GM12878 (cell line): Measurements from ENCODE around the gene SERPINB13. TPM values are rescaled to one million over a fixed set of nuclear protein-coding genes. Genes with fewer than 3 reads are reported as not detected.

Experiments used
- ATAC-seq: fragments of 200-7000 bp; cut with Tn5 transposase; 3 replicates; pipeline ENCODE4 v1.9.1; 2020; ENCODE audit warnings: mild to moderate bottlenecking, moderate library complexity
- BruUV-seq: library from RNA; stranded (reverse); fragments of 400-500 nt; replicated peaks from 2 replicates; lab custom pipeline; 2021; lab: Mats Ljungman, UMichigan
- CTCF ChIA-PET: fragments of 300-600 bp; sonication (Branson Sonifier 250); formaldehyde crosslinking; extraction: SDS; loops from one replicate; lab custom pipeline; 2021; ENCODE audit warnings: inconsistent platforms; lab: Yijun Ruan, JAX
- POLR2A ChIA-PET: fragments of 350-600 bp; formaldehyde crosslinking; extraction: SDS; loops from one replicate; lab custom pipeline; 2021; ENCODE audit warnings: inconsistent platforms; lab: Charles Lee
- RAD21 ChIA-PET: fragments of 300-600 bp; sonication (Branson Sonifier 250); formaldehyde crosslinking; loops from one replicate; lab custom pipeline; 2023; ENCODE audit warnings: antibody characterized with exemption; ENCODE audit not compliant: unreplicated experiment; lab: Charles Lee
- SMC1A ChIA-PET: fragments of 300-600 bp; sonication (Branson Sonifier 250); formaldehyde crosslinking; loops from one replicate; lab custom pipeline; 2023; ENCODE audit not compliant: unreplicated experiment, uncharacterized antibody; lab: Charles Lee
- DNase-seq: peaks from one replicate; pipeline ENCODE4 v3.0.0-alpha.2; 2011; ENCODE audit warnings: low read depth, low spot score
- FAIRE-seq: peaks from 3 replicates; lab custom pipeline; 2011; peaks lifted over from hg19 to GRCh38; lab: Jason Lieb, UNC
- H2AFZ ChIP-seq: 2 replicates; pipeline ENCODE4 v1.6.0; 2011; ENCODE audit warnings: low read depth, low read length, control low read depth; ENCODE audit not compliant: control insufficient read depth
- H3K27ac ChIP-seq: 2 replicates; pipeline ENCODE4 v1.5.1; 2011; ENCODE audit warnings: control low read depth; ENCODE audit not compliant: control insufficient read depth, insufficient read depth
- H3K27me3 ChIP-seq, 2 experiments: replicated peaks in 1 of 2; 2 replicates each; pipeline versions ENCODE4 v1.6.0 to v1.6.1; 2011; ENCODE audit warnings: low read length in 1 of 2; ENCODE audit not compliant: control insufficient read depth in 2 of 2, insufficient read depth in 2 of 2
- H3K36me3 ChIP-seq, 2 experiments: 2 replicates each; pipeline ENCODE4 v1.5.1; 2011; ENCODE audit warnings: low read length in 1 of 2; ENCODE audit not compliant: control insufficient read depth in 2 of 2, insufficient read depth in 2 of 2
- H3K4me1 ChIP-seq: 2 replicates; pipeline ENCODE4 v1.6.1; 2011; ENCODE audit warnings: mild to moderate bottlenecking, low read length, moderate library complexity, mixed read lengths; ENCODE audit not compliant: control insufficient read depth, insufficient read depth
- H3K4me2 ChIP-seq: 2 replicates; pipeline ENCODE4 v1.6.0; 2011; ENCODE audit warnings: control low read depth; ENCODE audit not compliant: control insufficient read depth, insufficient read depth
- H3K4me3 ChIP-seq: fragments of 200-600 bp; sonication (generic); 2 replicates; pipeline ENCODE4 v1.5.1; 2016
- H3K79me2 ChIP-seq: 2 replicates; pipeline ENCODE4 v1.6.0; 2011; ENCODE audit warnings: low read length; ENCODE audit not compliant: control insufficient read depth, insufficient read depth
- H3K9ac ChIP-seq: 2 replicates; pipeline ENCODE4 v1.8.0; 2011; ENCODE audit warnings: low read length, control low read depth, mixed read lengths; ENCODE audit not compliant: control insufficient read depth, insufficient read depth
- H3K9me3 ChIP-seq: replicated peaks from 3 replicates; pipeline ENCODE4 v1.5.1; 2011; ENCODE audit warnings: mild to moderate bottlenecking, low read length; ENCODE audit not compliant: control insufficient read depth, insufficient read depth
- H4K20me1 ChIP-seq: 2 replicates; pipeline ENCODE4 v1.6.0; 2011; ENCODE audit not compliant: control insufficient read depth, insufficient read depth
- BCL11A ChIP-seq: IDR thresholded peaks from 2 replicates; pipeline ENCODE4 v1.6.1; 2011; ENCODE audit warnings: low read depth, low read length
- CEBPB ChIP-seq, 2 experiments: fragments of 150-350 bp in 1 of 2; IDR thresholded peaks; 2 replicates each; pipeline ENCODE4 v1.6.1; 2012 to 2014; ENCODE audit warnings: low read depth in 2 of 2, low read length in 2 of 2, borderline replicate concordance in 1 of 2, inconsistent platforms in 1 of 2
- CREB1 ChIP-seq: IDR thresholded peaks from 2 replicates; pipeline ENCODE4 v1.6.1; 2012; ENCODE audit warnings: low read depth, mild to moderate bottlenecking, inconsistent platforms
- FOXM1 ChIP-seq: IDR thresholded peaks from 2 replicates; pipeline ENCODE4 v1.6.1; 2012; ENCODE audit warnings: low read depth, mild to moderate bottlenecking, inconsistent platforms, low read length, moderate library complexity
- IRF4 ChIP-seq: IDR thresholded peaks from 2 replicates; pipeline ENCODE4 v1.6.1; 2011; ENCODE audit warnings: low read depth, low read length
- JUNB ChIP-seq: IDR thresholded peaks from 2 replicates; pipeline ENCODE4 v1.6.1; 2016; ENCODE audit warnings: antibody characterized with exemption, mild to moderate bottlenecking
- MTA2 ChIP-seq: fragments of 450-650 bp; IDR thresholded peaks from 2 replicates; pipeline ENCODE4 v1.6.1; 2016; ENCODE audit warnings: low read depth, mild to moderate bottlenecking, moderate library complexity
- NFIC ChIP-seq: IDR thresholded peaks from 2 replicates; pipeline ENCODE4 v1.6.1; 2012; ENCODE audit warnings: low read depth, mild to moderate bottlenecking, inconsistent platforms, low read length, moderate library complexity
- RUNX3 ChIP-seq: IDR thresholded peaks from 2 replicates; pipeline ENCODE4 v1.6.1; 2012; ENCODE audit warnings: low read length, inconsistent platforms
- SREBF2 ChIP-seq: IDR thresholded peaks from 2 replicates; pipeline ENCODE4 v1.6.1; 2012; ENCODE audit warnings: mild to moderate bottlenecking, low read length
- SUZ12 ChIP-seq: fragments of 200-600 bp; sonication (generic); IDR thresholded peaks from one replicate; pipeline ENCODE4 v1.6.1; 2018; ENCODE audit warnings: antibody characterized with exemption, mild to moderate bottlenecking; ENCODE audit not compliant: unreplicated experiment
- WGBS: methylation state at CpG from one replicate; pipeline ENCODE4 v1.1.6; 2016; ENCODE audit warnings: low lambda C conversion rate; ENCODE audit not compliant: insufficient replicate concordance, insufficient coverage; ENCODE audit errors: missing lambda C conversion rate; 5-methylcytosine and 5-hydroxymethylcytosine counted together
- in situ Hi-C: fragments of 300-500 bp; cut with MboI; formaldehyde crosslinking; loops from 9 replicates; pipeline ENCODE4 v1.14.3; 2018; ENCODE audit warnings: mixed read lengths
- intact Hi-C: fragments of 100-400 bp; cut with micrococcal nuclease; formaldehyde crosslinking; loops from one replicate; pipeline ENCODE4 v1.14.2; 2022; ENCODE audit not compliant: unreplicated experiment
- polyA plus RNA-seq, 11 experiments: library from polyadenylated mRNA; depleted of rRNA in 4 of 11; unstranded in 6 of 11; stranded (reverse) in 5 of 11; fragments of >200 nt; fragmentation: Nextera tagmentation in 4 of 11; fragmentation: Illumina TruSeq in 1 of 11; extraction: Ambion mirVana in 4 of 11; extraction: Trizol in 1 of 11; gene quantifications; 1 replicate in 1 of 11; 2 replicates in 10 of 11; pipeline versions ENCODE4 v1.2.1 to v1.2.3, GENCODE V29; 2011 to 2016; ENCODE audit warnings: inconsistent platforms in 2 of 11, missing spikeins in 2 of 11, low read depth in 1 of 11
- total RNA-seq, 4 experiments: library from RNA; depleted of rRNA in 3 of 4; stranded (reverse); fragments of >200 nt in 3 of 4; fragmentation: Illumina TruSeq in 1 of 4; extraction: Trizol in 1 of 4; gene quantifications; 2 replicates each; pipeline versions ENCODE4 v1.2.1 to v1.2.3, GENCODE V29; 2013 to 2021
- TF ChIP-seq, protein P1 (sequence below): fragments of 450-650 bp; IDR thresholded peaks from 2 replicates; pipeline ENCODE4 v1.6.1; 2016; ENCODE audit warnings: mild to moderate bottlenecking, moderate library complexity, borderline replicate concordance
- TF ChIP-seq, protein P2 (sequence below): IDR thresholded peaks from 2 replicates; pipeline ENCODE4 v1.6.1; 2012; ENCODE audit warnings: improper control_type of control experiment, low read depth, low read length; ENCODE audit not compliant: insufficient replicate concordance
- TF ChIP-seq, protein P3 (sequence below): IDR thresholded peaks from 2 replicates; pipeline ENCODE4 v1.6.1; 2012; ENCODE audit warnings: low read length, inconsistent platforms

SERPINB13 gene
- total and polyA plus RNA-seq, 10 of the 15 experiments (the other 5 are each of a cell fraction or from before 2014, with no cell fraction given), result not detected

DNA sequence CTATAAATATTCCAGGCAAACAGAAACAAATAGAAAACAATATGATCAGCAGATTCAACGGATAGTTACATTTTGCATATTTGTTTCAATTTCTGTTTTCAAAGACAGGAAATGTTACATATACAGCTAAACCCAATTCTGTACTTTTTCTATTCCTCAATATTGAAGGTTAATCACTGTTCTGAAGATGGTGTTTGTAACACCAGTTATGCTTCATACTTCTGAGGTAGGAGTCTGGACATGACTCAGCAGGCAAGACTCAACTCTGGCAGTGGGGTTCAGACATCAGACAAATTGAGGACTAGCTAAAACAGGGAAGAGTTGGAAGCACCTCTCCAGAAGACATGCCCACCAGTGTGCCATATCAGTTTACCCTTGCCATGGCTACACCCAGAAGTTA is 16.6 kb downstream of the SERPINB13 start:
- peak; percentile 94 for FAIRE-seq
- in situ Hi-C loops, result loop anchor here (10.0 kb wide), 1 partner anchor 59 kb away; the partner anchor contains the start of gene SERPINB12
- RAD21 ChIA-PET, result no interaction called here
- TF ChIP-seq FOXM1 (0 out of 2 replicates have a peak, but pooled peaks have one; percentile 37), JUNB (peak; percentile 68; the same call in 1 of the 2 replicates), IRF4 (0 out of 2 replicates have a peak, but pooled peaks have one; percentile 22), SREBF2 (no peak), CEBPB (IDR thresholded peaks at IDR 0.05; ENCODE audit: borderline replicate concordance in 1 of 2, low read depth in 2 of 2, low read length in 2 of 2) (no peak), MTA2 (no peak), RUNX3 (peak; percentile 22; the same call in 1 of the 2 replicates), NFIC (peak; percentile 68), SUZ12 (no peak), CREB1 (no peak), BCL11A (peak; percentile 51; the same call in 1 of the 2 replicates)
- TF ChIP-seq, protein P1, sequence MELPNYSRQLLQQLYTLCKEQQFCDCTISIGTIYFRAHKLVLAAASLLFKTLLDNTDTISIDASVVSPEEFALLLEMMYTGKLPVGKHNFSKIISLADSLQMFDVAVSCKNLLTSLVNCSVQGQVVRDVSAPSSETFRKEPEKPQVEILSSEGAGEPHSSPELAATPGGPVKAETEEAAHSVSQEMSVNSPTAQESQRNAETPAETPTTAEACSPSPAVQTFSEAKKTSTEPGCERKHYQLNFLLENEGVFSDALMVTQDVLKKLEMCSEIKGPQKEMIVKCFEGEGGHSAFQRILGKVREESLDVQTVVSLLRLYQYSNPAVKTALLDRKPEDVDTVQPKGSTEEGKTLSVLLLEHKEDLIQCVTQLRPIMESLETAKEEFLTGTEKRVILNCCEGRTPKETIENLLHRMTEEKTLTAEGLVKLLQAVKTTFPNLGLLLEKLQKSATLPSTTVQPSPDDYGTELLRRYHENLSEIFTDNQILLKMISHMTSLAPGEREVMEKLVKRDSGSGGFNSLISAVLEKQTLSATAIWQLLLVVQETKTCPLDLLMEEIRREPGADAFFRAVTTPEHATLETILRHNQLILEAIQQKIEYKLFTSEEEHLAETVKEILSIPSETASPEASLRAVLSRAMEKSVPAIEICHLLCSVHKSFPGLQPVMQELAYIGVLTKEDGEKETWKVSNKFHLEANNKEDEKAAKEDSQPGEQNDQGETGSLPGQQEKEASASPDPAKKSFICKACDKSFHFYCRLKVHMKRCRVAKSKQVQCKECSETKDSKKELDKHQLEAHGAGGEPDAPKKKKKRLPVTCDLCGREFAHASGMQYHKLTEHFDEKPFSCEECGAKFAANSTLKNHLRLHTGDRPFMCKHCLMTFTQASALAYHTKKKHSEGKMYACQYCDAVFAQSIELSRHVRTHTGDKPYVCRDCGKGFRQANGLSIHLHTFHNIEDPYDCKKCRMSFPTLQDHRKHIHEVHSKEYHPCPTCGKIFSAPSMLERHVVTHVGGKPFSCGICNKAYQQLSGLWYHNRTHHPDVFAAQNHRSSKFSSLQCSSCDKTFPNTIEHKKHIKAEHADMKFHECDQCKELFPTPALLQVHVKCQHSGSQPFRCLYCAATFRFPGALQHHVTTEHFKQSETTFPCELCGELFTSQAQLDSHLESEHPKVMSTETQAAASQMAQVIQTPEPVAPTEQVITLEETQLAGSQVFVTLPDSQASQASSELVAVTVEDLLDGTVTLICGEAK, result no peak
- TF ChIP-seq, protein P2, sequence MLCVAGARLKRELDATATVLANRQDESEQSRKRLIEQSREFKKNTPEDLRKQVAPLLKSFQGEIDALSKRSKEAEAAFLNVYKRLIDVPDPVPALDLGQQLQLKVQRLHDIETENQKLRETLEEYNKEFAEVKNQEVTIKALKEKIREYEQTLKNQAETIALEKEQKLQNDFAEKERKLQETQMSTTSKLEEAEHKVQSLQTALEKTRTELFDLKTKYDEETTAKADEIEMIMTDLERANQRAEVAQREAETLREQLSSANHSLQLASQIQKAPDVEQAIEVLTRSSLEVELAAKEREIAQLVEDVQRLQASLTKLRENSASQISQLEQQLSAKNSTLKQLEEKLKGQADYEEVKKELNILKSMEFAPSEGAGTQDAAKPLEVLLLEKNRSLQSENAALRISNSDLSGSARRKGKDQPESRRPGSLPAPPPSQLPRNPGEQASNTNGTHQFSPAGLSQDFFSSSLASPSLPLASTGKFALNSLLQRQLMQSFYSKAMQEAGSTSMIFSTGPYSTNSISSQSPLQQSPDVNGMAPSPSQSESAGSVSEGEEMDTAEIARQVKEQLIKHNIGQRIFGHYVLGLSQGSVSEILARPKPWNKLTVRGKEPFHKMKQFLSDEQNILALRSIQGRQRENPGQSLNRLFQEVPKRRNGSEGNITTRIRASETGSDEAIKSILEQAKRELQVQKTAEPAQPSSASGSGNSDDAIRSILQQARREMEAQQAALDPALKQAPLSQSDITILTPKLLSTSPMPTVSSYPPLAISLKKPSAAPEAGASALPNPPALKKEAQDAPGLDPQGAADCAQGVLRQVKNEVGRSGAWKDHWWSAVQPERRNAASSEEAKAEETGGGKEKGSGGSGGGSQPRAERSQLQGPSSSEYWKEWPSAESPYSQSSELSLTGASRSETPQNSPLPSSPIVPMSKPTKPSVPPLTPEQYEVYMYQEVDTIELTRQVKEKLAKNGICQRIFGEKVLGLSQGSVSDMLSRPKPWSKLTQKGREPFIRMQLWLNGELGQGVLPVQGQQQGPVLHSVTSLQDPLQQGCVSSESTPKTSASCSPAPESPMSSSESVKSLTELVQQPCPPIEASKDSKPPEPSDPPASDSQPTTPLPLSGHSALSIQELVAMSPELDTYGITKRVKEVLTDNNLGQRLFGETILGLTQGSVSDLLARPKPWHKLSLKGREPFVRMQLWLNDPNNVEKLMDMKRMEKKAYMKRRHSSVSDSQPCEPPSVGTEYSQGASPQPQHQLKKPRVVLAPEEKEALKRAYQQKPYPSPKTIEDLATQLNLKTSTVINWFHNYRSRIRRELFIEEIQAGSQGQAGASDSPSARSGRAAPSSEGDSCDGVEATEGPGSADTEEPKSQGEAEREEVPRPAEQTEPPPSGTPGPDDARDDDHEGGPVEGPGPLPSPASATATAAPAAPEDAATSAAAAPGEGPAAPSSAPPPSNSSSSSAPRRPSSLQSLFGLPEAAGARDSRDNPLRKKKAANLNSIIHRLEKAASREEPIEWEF, result peak; percentile 29
- TF ChIP-seq, protein P3, sequence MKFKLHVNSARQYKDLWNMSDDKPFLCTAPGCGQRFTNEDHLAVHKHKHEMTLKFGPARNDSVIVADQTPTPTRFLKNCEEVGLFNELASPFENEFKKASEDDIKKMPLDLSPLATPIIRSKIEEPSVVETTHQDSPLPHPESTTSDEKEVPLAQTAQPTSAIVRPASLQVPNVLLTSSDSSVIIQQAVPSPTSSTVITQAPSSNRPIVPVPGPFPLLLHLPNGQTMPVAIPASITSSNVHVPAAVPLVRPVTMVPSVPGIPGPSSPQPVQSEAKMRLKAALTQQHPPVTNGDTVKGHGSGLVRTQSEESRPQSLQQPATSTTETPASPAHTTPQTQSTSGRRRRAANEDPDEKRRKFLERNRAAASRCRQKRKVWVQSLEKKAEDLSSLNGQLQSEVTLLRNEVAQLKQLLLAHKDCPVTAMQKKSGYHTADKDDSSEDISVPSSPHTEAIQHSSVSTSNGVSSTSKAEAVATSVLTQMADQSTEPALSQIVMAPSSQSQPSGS, result peak; percentile 62

More for the DNA sequence above, 16.6 kb downstream of the SERPINB13 start:
- Histone ChIP-seq H3K4me1 (peaks cover 9% of the 10 kb centered on the region; the same call in 1 of the 2 replicates), H4K20me1 (no peaks in the 10 kb centered on the region), H3K4me3 (no peak overlapping the region), H3K27ac (peak overlapping the region; percentile 4; the same call in 1 of the 2 replicates), H3K4me2 (peak overlapping the region; percentile 12), H3K27me3 (no peaks in the 10 kb centered on the region), H3K36me3 (no peaks in the 10 kb centered on the region), H3K9me3 (no peaks in the 10 kb centered on the region), H3K79me2 (no peaks in the 10 kb centered on the region), H3K9ac (no peak overlapping the region), H2AFZ (peak overlapping the region; percentile 30; the same call in 1 of the 2 replicates)
- intact Hi-C loops, result no loop called here
- ChIA-PET CTCF (interaction anchor here (0.5 to 1.3 kb wide), 3 partner anchors 10 to 86 kb away, joined by 3 to 4 read pairs (median 3); no protein-coding TSS in a partner anchor), SMC1A (interaction anchor here (0.9 to 1.0 kb wide), 3 partner anchors 39 to 86 kb away, joined by 3 read pairs; no protein-coding TSS in a partner anchor), POLR2A (no interaction called here)
- peak; percentile 94 for ATAC-seq
- no TSS peak for BruUV-seq
- peak; percentile 42 for DNase-seq
- WGBS, result 0% methylated on average over 1 of the region's 1 CpG
